Muscle layer of colon (tissue), 2 donors: Measurements from ENCODE around the gene FKBP5.
"Not testable (repeated sequence)": the region's sequence is repeated elsewhere in the genome, so short reads cannot be mapped to it uniquely, and the experiment has no call there.

Experiments
- H3K27ac ChIP-seq: one replicate; pipeline ENCODE4 v1.7.0; 2013; ENCODE audit warnings: low read depth, mild to moderate bottlenecking, low read length, moderate library complexity
- H3K27me3 ChIP-seq, 2 donors: one replicate each; pipeline ENCODE4 v1.7.0; 2013; ENCODE audit warnings: low read length in 2 of 2, mild to moderate bottlenecking in 2 of 2; ENCODE audit not compliant: insufficient read depth in 2 of 2, control insufficient read depth in 1 of 2
- H3K36me3 ChIP-seq: one replicate; pipeline ENCODE4 v1.7.0; 2013; ENCODE audit warnings: mild to moderate bottlenecking, low read length; ENCODE audit not compliant: insufficient read depth
- H3K4me1 ChIP-seq: one replicate; pipeline ENCODE4 v1.7.0; 2013; ENCODE audit warnings: mild to moderate bottlenecking, low read length; ENCODE audit not compliant: insufficient read depth
- H3K4me3 ChIP-seq, 2 donors: one replicate each; pipeline ENCODE4 v1.7.0; 2013; ENCODE audit warnings: low read length in 2 of 2, low read depth in 1 of 2, mild to moderate bottlenecking in 1 of 2, moderate library complexity in 1 of 2
- H3K9ac ChIP-seq: one replicate; pipeline ENCODE4 v1.7.0; 2013; ENCODE audit warnings: low read length
- H3K9me3 ChIP-seq: one replicate; pipeline ENCODE4 v1.7.0; 2013; ENCODE audit warnings: mild to moderate bottlenecking, low read length
- donor health status: abdominal sarcoma.
- donor health status: Adenocarcinoma of cecum.

FKBP5 gene

DNA sequence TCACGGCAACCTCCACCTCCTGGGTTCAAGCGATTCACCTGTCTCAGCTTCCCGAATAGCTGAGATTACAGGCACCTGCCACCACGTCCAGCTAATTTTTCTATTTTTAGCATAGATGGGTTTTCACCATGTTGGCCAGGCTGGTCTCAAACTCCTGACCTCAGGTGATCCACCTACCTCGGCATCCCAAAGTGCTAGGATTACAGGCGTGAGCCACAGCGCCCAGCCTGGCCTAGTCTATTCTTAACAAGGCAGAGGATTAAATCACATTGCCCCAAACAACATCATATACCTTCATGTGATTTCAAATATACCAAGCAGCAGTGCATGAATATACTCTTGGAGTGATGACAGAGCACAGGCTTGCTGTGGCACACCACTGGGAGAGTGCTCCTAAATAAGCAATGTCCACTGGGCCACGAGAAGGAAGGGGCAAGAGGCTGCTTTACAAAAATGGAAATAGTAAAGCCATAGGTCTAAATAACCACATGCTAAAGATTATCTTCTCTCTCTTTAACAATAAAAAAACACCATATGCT, 99.4 kb downstream of the FKBP5 start:
- Histone ChIP-seq H3K27ac (peak overlapping the region; percentile 43), H3K9ac (no peak overlapping the region), H3K4me1 (peaks cover 40% of the 10 kb centered on the region)

DNA sequence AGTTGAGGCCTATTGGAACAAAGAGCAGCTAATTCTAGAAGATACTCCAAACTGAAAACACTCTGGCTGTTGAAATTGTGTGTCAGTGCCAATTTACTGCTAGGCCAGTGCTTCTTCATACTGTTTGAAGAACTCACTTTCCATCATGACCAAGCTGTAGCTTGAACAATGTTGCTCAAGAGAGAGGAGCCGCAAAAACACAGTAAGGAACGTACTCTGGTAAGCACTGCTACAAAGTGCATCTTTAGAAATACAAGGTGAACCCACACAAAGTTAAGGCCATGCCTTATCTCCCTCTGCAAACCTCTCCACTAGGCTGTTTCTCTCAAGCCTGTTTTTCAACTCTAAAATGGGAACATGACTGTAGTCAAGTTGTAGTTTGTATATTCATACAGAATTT, 101.5 kb downstream of the FKBP5 start:
- Histone ChIP-seq H3K36me3 (peaks cover 10% of the 10 kb centered on the region), H3K4me3 (no peak overlapping the region), H3K27me3 (no peaks in the 10 kb centered on the region), H3K9me3 (no peaks in the 10 kb centered on the region), H3K4me1 (peaks cover 39% of the 10 kb centered on the region), H3K9ac (no peak overlapping the region), H3K27ac (no peak overlapping the region)

More for the DNA sequence above, 99.4 kb downstream of the FKBP5 start:
- Histone ChIP-seq H3K9me3 (no peaks in the 10 kb centered on the region), H3K36me3 (peaks cover 13% of the 10 kb centered on the region), H3K27me3 (no peaks in the 10 kb centered on the region), H3K4me3 (no peak overlapping the region)

DNA sequence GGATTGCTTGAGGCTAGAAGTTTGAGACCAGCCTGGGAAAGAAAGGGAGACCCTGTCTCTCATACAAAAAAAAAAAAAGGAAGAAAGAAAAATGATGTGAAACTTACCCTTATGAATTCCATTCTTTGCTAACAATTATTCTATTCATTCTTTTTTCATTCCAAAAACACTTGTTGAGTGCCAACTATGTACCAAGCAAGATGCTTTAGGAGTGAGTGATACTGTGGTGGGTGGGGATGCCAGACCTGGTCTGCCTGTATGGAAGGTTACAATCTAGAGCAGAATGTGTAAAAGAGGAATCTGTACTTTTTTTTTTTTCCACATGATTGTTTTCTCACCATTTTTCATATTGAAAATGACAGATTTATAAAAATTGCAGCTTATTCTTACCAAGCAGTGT, 102.2 kb downstream of the FKBP5 start:
- no peak overlapping the region for H3K4me3 ChIP-seq
- no peak overlapping the region for H3K27ac ChIP-seq
- peaks cover 36% of the 10 kb centered on the region for H3K4me1 ChIP-seq
- H3K9me3 ChIP-seq, result no peaks in the 10 kb centered on the region
- H3K27me3 ChIP-seq, result no peaks in the 10 kb centered on the region
- no peak overlapping the region for H3K9ac ChIP-seq
- peaks cover 10% of the 10 kb centered on the region for H3K36me3 ChIP-seq

DNA sequence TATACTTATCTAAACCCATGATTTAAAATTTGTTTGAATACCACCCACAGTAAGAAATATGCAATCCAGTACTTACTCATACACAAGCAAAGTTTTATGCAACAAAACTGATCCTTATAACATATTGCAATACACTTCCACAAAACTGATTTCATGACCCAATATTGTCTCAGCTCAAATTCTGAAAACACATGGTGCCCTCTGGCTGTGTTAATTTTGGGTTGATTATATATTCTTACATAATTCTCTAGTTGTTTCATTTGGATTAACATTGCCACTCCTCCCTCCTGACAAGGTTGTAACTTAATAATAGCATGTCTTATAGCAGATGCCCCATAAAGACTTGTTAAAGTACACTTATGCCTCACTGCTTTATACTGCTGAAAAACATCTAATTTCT, 103.1 kb downstream of the FKBP5 start:
- Histone ChIP-seq H3K4me1 (peaks cover 28% of the 10 kb centered on the region), H3K9me3 (no peaks in the 10 kb centered on the region), H3K4me3 (no peak overlapping the region), H3K27ac (peak overlapping the region; percentile 23), H3K9ac (no peak overlapping the region), H3K36me3 (peaks cover 10% of the 10 kb centered on the region), H3K27me3 (no peaks in the 10 kb centered on the region)

DNA sequence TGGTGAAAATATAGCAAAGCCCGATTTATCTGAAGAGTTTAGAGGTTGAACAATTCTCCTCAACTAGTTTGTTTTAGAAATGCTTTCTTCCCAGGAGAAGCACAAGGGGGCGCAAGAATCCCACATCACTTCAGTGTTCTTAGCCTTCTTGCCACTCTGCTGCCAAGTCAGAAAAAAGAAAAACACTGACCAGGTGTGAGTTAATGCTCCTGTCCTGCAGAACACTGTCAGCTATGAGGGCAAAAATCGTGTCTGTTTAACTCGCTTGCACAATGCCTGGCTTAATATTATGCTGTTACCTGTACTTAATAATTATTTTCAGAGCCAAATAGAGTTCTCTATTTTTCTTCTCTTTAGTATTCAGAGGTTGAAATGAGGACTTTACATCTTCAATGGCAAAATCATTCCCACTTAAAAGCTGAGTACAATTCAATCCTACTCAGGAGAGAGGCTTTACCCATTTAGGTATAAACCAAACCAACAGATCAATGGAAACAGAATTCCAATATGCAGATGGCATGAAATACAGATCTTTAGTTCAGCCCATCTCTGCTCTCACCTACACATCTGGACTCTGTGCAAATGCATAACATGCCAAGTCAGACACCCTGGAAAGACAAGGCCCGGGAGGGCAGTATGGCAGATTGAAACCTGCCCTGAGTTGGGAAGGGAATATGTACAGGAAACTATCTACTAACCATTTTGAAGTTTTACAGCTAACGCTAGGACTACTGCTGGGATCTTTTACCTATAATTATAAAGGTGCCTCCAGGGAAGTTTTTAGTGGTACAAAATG, 104.6 kb downstream of the FKBP5 start:
- H3K36me3 ChIP-seq, result peaks cover 9% of the 10 kb centered on the region
- peaks cover 16% of the 10 kb centered on the region for H3K4me1 ChIP-seq
- no peak overlapping the region for H3K4me3 ChIP-seq
- no peak overlapping the region for H3K9ac ChIP-seq
- H3K27ac ChIP-seq, result no peak overlapping the region
- H3K27me3 ChIP-seq, result no peaks in the 10 kb centered on the region
- no peaks in the 10 kb centered on the region for H3K9me3 ChIP-seq

DNA sequence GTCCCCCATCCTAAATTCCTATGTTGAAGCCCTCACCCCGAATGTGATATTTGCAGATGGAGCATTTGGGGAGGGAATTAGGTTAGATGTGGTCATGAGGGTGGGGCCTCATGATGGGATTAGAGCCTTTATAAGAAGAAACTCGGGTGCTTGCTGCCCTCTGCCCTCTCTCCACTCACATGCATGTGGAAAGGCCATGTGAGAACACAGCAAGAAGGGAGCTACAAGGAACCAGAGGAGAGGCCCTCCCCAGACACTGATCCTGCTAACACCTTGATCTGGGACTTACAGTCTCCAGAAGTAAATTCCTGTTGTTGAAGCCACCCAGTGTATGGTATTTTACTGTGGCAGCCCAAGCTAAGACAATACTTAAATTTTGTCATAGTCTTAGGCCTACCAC, 106.4 kb downstream of the FKBP5 start:
- H3K27me3 ChIP-seq, result no peaks in the 10 kb centered on the region
- H3K9me3 ChIP-seq, result no peaks in the 10 kb centered on the region
- H3K4me1 ChIP-seq, result peaks cover 12% of the 10 kb centered on the region
- H3K9ac ChIP-seq, result no peak overlapping the region
- H3K4me3 ChIP-seq, result no peak overlapping the region
- H3K27ac ChIP-seq, result no peak overlapping the region
- peaks cover 10% of the 10 kb centered on the region for H3K36me3 ChIP-seq

DNA sequence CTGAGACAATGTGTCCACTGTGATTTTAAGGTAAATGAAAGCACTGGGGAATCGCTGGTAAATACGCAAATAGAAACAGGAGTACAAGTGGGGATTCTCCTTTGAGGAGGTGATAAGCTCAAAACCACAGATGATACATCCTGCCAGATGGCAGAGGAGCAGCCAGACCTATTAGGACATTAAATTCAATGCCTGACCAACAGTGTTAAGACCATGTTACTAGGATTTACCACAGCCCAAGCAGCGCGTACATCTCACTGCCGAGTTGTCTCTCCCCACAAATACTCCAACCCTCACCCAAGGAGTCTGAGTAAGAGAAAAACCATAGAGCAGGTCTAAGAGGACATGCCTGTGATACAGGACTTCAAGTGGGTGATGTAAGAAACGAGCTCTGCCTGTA, 107.1 kb downstream of the FKBP5 start:
- no peak overlapping the region for H3K9ac ChIP-seq
- peaks cover 16% of the 10 kb centered on the region for H3K36me3 ChIP-seq
- no peaks in the 10 kb centered on the region for H3K9me3 ChIP-seq

DNA sequence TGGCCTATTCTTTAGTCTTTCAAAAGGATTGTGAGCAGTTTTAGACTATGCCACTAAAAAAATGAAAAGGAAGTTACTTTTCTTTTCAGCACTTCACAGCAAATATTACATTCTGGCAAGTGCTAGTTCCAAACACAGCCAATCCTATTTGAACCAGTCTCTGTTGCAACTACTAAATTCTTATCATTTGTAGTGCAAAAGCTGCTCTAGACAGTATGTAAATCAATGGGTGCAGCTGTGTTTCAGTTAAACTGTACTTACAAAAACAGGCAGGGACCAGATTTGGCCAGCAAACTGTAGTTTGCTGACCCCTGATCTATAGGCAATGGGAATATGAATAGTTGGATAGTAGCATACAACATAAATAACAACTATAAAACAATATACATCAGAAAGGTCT, 107.9 kb downstream of the FKBP5 start:
- peaks cover 20% of the 10 kb centered on the region for H3K36me3 ChIP-seq
- no peak overlapping the region for H3K27ac ChIP-seq
- H3K9me3 ChIP-seq, result no peaks in the 10 kb centered on the region
- no peak overlapping the region for H3K4me3 ChIP-seq
- H3K27me3 ChIP-seq, result no peaks in the 10 kb centered on the region
- peaks cover 8% of the 10 kb centered on the region for H3K4me1 ChIP-seq
- H3K9ac ChIP-seq, result no peak overlapping the region

More for the DNA sequence above, 107.1 kb downstream of the FKBP5 start:
- H3K4me1 ChIP-seq, result peaks cover 9% of the 10 kb centered on the region
- no peaks in the 10 kb centered on the region for H3K27me3 ChIP-seq
- H3K4me3 ChIP-seq, result no peak overlapping the region
- H3K27ac ChIP-seq, result no peak overlapping the region

DNA sequence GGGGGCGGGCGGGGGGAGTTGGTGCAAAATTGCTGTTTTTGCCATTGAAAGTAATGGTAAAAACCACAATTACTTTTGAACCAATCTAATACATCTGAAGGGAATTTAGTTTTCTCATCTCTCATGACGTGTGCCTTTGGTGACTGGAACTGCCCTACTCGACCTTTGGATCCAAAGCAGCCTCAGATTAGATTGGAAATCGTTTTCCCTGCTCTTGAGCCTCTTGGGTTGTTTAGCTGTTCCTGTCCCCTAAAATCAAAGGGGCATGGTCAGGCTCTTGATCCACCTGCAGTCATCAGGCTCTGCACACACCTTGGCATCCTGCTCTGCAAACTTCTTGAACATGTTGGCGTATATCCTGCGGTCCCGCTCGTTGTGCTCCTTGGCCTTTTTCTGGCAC, 112.0 kb downstream of the FKBP5 start:
- H3K27me3 ChIP-seq, result no peaks in the 10 kb centered on the region
- no peak overlapping the region for H3K4me3 ChIP-seq
- no peaks in the 10 kb centered on the region for H3K4me1 ChIP-seq
- no peaks in the 10 kb centered on the region for H3K9me3 ChIP-seq
- no peak overlapping the region for H3K9ac ChIP-seq
- H3K36me3 ChIP-seq, result peaks cover 46% of the 10 kb centered on the region
- H3K27ac ChIP-seq, result no peak overlapping the region

DNA sequence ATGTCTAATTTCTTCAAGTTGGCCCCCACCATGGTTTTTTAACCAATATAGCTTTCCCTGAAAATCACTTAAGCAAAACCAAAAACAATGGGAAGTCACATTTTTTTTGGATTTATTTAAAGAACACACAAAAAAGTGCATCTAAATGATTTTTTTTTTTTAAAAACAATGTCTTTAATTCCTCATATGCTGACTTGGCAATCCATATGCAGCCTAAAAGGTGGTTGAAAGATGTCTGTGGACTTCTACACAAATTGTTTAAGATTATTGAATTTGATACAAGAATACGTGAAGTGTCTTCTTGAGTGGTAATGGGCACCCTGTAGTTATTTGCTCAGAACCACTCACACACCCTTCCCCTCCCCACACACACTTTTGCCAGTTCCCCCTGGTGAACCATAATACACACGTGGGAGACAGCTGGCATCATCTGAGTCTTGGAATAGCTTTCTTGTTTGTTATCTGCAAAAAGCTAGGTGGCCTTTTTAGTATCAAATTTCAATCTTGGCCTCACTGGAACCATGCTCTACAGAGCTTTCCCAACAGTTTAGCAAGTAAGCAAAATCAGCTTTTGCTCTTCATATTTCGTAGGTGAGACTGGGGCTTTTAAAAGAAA, 115.1 kb downstream of the FKBP5 start:
- no peak overlapping the region for H3K4me3 ChIP-seq
- H3K9me3 ChIP-seq, result no peaks in the 10 kb centered on the region
- no peak overlapping the region for H3K9ac ChIP-seq
- H3K27me3 ChIP-seq, result no peaks in the 10 kb centered on the region
- peaks cover 42% of the 10 kb centered on the region for H3K36me3 ChIP-seq
- no peaks in the 10 kb centered on the region for H3K4me1 ChIP-seq
- no peak overlapping the region for H3K27ac ChIP-seq

DNA sequence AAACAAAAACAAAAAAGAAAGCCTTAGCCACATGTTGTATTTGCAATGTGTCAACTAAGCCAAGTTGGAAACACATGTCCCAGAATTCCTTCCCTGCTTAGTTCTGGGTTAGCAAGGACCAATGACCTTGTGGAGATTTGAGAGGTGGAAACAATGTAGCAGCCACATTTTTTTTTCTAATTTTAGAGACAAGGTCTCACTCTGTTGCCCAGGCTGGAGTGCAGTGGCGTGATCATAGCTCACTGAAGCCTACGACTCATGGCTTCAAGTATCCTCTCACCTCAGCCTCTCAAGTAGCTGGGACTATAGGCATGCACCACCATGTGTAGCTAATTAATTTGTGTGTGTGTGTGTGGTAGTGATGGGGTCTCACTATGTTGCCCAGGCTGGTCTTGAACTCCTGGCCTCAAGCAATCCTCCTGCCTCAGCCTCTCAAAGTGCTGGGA, 117.8 kb downstream of the FKBP5 start:
- not testable (repeated sequence) for H3K4me3 ChIP-seq, H3K9ac ChIP-seq, H3K9me3 ChIP-seq, H3K4me1 ChIP-seq, H3K27me3 ChIP-seq, H3K27ac ChIP-seq
- H3K36me3 ChIP-seq, result peaks cover 28% of the 10 kb centered on the region
